ENCODE results near the gene NELFE.
A peak's percentile ranks its signal among the peaks of the same experiment; 100 is the strongest.

DNA sequence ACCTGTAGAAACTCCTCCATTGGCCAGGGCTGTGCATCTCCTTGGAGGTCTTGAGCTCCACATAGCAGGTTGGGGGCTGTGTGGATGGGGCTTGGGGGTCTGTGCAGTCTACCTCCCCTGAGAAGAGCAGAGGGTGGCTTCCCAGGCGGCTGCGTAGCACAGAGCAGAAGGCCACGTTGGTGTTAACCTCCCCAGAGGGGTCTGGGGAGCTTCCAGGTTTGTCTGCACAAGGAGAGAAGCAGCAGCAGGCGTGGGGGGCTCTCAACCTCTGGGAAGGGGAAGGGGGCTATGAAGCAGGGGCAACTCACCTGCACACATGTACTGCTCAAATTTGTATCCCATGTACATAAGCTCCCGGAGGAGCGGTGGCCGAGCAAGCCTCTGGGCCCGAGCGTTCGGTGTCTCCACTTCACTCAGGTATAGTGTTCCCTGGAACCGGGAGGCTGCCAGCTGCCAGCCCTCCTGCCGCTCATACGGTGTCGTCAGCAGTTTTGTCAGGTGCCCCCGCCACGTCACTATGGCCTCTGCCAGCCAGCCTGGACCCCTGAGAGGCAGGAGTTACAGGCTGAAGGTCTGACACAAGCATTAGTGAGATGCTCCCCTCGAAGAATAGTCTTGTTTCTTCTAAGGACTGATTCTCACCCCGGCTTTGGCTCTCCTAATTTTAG, 12.0 kb upstream of the NELFE start:
- TF ChIP-seq, protein P1, sequence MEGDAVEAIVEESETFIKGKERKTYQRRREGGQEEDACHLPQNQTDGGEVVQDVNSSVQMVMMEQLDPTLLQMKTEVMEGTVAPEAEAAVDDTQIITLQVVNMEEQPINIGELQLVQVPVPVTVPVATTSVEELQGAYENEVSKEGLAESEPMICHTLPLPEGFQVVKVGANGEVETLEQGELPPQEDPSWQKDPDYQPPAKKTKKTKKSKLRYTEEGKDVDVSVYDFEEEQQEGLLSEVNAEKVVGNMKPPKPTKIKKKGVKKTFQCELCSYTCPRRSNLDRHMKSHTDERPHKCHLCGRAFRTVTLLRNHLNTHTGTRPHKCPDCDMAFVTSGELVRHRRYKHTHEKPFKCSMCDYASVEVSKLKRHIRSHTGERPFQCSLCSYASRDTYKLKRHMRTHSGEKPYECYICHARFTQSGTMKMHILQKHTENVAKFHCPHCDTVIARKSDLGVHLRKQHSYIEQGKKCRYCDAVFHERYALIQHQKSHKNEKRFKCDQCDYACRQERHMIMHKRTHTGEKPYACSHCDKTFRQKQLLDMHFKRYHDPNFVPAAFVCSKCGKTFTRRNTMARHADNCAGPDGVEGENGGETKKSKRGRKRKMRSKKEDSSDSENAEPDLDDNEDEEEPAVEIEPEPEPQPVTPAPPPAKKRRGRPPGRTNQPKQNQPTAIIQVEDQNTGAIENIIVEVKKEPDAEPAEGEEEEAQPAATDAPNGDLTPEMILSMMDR (IDR thresholded peaks at IDR 0.05 in 2 of 3, conservative IDR thresholded peaks at IDR 0.05 in 1 of 3; ENCODE audit: borderline replicate concordance in 1 of 3, insufficient read depth in 1 of 3, low read depth in 2 of 3, low read length in 2 of 3), result no peak
- TF ChIP-seq SIN3A (IDR thresholded peaks at IDR 0.05; ENCODE audit: low read depth) (no peak), POLR2AphosphoS5 (IDR thresholded peaks at IDR 0.05; ENCODE audit: low read depth, low read length) (peak; percentile 13; the same call in 1 of the 2 replicates), TCF7L2 (IDR thresholded peaks at IDR 0.05; ENCODE audit: borderline replicate concordance, extremely low read depth, insufficient read depth, insufficient read length) (no peak), YY1 (IDR thresholded peaks at IDR 0.05; ENCODE audit: extremely low read depth, insufficient replicate concordance, low read depth, low read length) (no peak), EGR1 (IDR thresholded peaks at IDR 0.05; ENCODE audit: low read depth) (no peak), POLR2A (IDR thresholded peaks at IDR 0.05; ENCODE audit: borderline replicate concordance, extremely low read depth, insufficient read depth, insufficient read length) (peak; percentile 36), JUND (IDR thresholded peaks at IDR 0.05) (no peak), ZNF274 (IDR thresholded peaks at IDR 0.05; ENCODE audit: low read depth, low read length) (no peak), EZH2phosphoT487 (IDR thresholded peaks at IDR 0.05; ENCODE audit: borderline replicate concordance) (no peak), EZH2 (IDR thresholded peaks at IDR 0.05) (no peak), SRF (IDR thresholded peaks at IDR 0.05; ENCODE audit: low read depth) (no peak)
- TF ChIP-seq, protein P2, sequence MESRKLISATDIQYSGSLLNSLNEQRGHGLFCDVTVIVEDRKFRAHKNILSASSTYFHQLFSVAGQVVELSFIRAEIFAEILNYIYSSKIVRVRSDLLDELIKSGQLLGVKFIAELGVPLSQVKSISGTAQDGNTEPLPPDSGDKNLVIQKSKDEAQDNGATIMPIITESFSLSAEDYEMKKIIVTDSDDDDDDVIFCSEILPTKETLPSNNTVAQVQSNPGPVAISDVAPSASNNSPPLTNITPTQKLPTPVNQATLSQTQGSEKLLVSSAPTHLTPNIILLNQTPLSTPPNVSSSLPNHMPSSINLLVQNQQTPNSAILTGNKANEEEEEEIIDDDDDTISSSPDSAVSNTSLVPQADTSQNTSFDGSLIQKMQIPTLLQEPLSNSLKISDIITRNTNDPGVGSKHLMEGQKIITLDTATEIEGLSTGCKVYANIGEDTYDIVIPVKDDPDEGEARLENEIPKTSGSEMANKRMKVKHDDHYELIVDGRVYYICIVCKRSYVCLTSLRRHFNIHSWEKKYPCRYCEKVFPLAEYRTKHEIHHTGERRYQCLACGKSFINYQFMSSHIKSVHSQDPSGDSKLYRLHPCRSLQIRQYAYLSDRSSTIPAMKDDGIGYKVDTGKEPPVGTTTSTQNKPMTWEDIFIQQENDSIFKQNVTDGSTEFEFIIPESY (IDR thresholded peaks at IDR 0.05; ENCODE audit: extremely low read depth, insufficient replicate concordance, low read length), result no peak
